ENCODE data around the gene PCDHA9. TPM values are rescaled to one million over a fixed set of nuclear protein-coding genes. Genes with fewer than 3 reads are reported as not detected.

The PCDHA9 gene
- total and polyA plus RNA-seq, 10 of the 15 experiments (the other 5 are each of a cell fraction or from before 2014, with no cell fraction given): 0.01 to 0.06 (median 0.03) TPM; not detected in 7

GRCh38 chr5:140881889-140882590 lies 33.9 kb downstream of the PCDHA9 start, which contains the start of gene PCDHA13 (continued):
- no peak for TF ChIP-seq HSF1 (IDR thresholded peaks at IDR 0.05; ENCODE audit: low read depth, low read length)
- no peak for TF ChIP-seq SUZ12 (IDR thresholded peaks at IDR 0.05; ENCODE audit: unreplicated experiment)
- no peak for TF ChIP-seq STAT3 (IDR thresholded peaks at IDR 0.05; ENCODE audit: low read depth, low read length)
- no peak for TF ChIP-seq MEF2B (IDR thresholded peaks at IDR 0.05; ENCODE audit: partially characterized antibody, poor library complexity, severe bottlenecking)
- TF ChIP-seq ZNF384 (IDR thresholded peaks at IDR 0.05; ENCODE audit: borderline replicate concordance, low read depth, low read length): no peak
- no peak for TF ChIP-seq KAT2A (conservative IDR thresholded peaks at IDR 0.05; ENCODE audit: control insufficient read depth, low read depth, low read length)

- ChIA-PET SMC1A (ENCODE audit: uncharacterized antibody, unreplicated experiment) (no interaction called here), POLR2A (no interaction called here), RAD21 (ENCODE audit: unreplicated experiment) (no interaction called here), CTCF (no interaction called here)
- WGBS (ENCODE audit: insufficient coverage, insufficient replicate concordance, low lambda C conversion rate, missing lambda C conversion rate): 63% methylated on average over 12 of the region's 12 CpGs
- Histone ChIP-seq H2AFZ (ENCODE audit: control insufficient read depth, low read depth, low read length) (no peak overlapping the region), H3K9me3 (replicated peaks; ENCODE audit: control insufficient read depth, insufficient read depth, low read length) (peaks cover 2% of the 10 kb centered on the region; the same call in 1 of the 3 replicates), H3K36me3 (ENCODE audit: control insufficient read depth in 2 of 2, insufficient read depth in 2 of 2, low read length in 1 of 2) (no peaks in the 10 kb centered on the region), H4K20me1 (ENCODE audit: control insufficient read depth, insufficient read depth) (no peaks in the 10 kb centered on the region), H3K4me1 (ENCODE audit: control insufficient read depth, insufficient read depth, low read length) (no peaks in the 10 kb centered on the region), H3K9ac (ENCODE audit: control insufficient read depth, insufficient read depth, low read length) (no peak overlapping the region), H3K79me2 (ENCODE audit: control insufficient read depth, insufficient read depth, low read length) (no peaks in the 10 kb centered on the region), H3K27ac (ENCODE audit: control insufficient read depth, insufficient read depth) (no peak overlapping the region), H3K4me2 (ENCODE audit: control insufficient read depth, insufficient read depth) (no peak overlapping the region), H3K27me3 (replicated peaks in 1 of 2; ENCODE audit: control insufficient read depth in 2 of 2, insufficient read depth in 2 of 2, low read length in 1 of 2) (no peaks in the 10 kb centered on the region), H3K4me3 (no peak overlapping the region)
- intact Hi-C loops (cut with micrococcal nuclease; ENCODE audit: unreplicated experiment): no loop called here
- no peak for FAIRE-seq
- no peak for ATAC-seq
- in situ Hi-C loops (cut with MboI): no loop called here
- TF ChIP-seq SUZ12 (IDR thresholded peaks at IDR 0.05; ENCODE audit: unreplicated experiment) (no peak), PAX8 (IDR thresholded peaks at IDR 0.05) (no peak), IRF4 (IDR thresholded peaks at IDR 0.05; ENCODE audit: low read depth, low read length) (no peak), ZBTB11 (CRISPR knock-in tag; IDR thresholded peaks at IDR 0.05) (no peak), ZNF24 (IDR thresholded peaks at IDR 0.05) (no peak)
- BruUV-seq (replicated peaks): no TSS peak
- no peak for DNase-seq (ENCODE audit: low read depth, low spot score)
Measured at GRCh38 chr5:140882591-140882899, 34.4 kb downstream of the PCDHA9 start.

Data from GM12878 (cell line).